Breast epithelium (tissue), 3 donors: ENCODE measurements around the gene RPS14.

Experiments
- CTCF ChIP-seq, 3 donors: fragments of 450-650 bp; IDR thresholded peaks; one replicate each; pipeline ENCODE4 v1.5.1; 2016 to 2017; ENCODE audit warnings: antibody characterized with exemption in 3 of 3, mild to moderate bottlenecking in 3 of 3, moderate library complexity in 3 of 3
- POLR2AphosphoS5 ChIP-seq, 3 donors: sonication (generic); formaldehyde crosslinking; IDR thresholded peaks; one replicate each; pipeline ENCODE4 v1.6.1; 2017; ENCODE audit warnings: antibody characterized with exemption in 3 of 3

- TF ChIP-seq CTCF (IDR thresholded peaks at IDR 0.05) = no peak
- no peak for TF ChIP-seq POLR2AphosphoS5 (IDR thresholded peaks at IDR 0.05)
Observed at GRCh38 chr5:150422758-150423157, 26.8 kb downstream of the RPS14 start.
